Upper lobe of left lung (tissue), 6 donors: ENCODE results near the gene CAST. TPM values are rescaled to one million over a fixed set of nuclear protein-coding genes. Genes with fewer than 3 reads are reported as not detected.

Source experiments
- ATAC-seq, 2 donors: fragments of 200-7000 bp; cut with Tn5 transposase; one replicate each; pipeline ENCODE4 v1.9.1; 2022; ENCODE audit warnings: mild to moderate bottlenecking in 2 of 2, moderate library complexity in 2 of 2; ENCODE audit not compliant: low FRiP score in 2 of 2
- DNase-seq, 2 donors: peaks; one replicate each; pipeline ENCODE4 v3.0.0-alpha.2; 2019 to 2020
- H3K27ac ChIP-seq, 4 donors: fragments of 200-600 bp; sonication (generic); one replicate each; pipeline ENCODE4 v1.5.1; 2016 to 2019
- H3K27me3 ChIP-seq, 4 donors: fragments of 200-600 bp; sonication (generic); one replicate each; pipeline ENCODE4 v1.5.1; 2017 to 2019
- H3K36me3 ChIP-seq, 4 donors: fragments of 200-600 bp; sonication (generic); one replicate each; pipeline ENCODE4 v1.5.1; 2016 to 2019
- H3K4me1 ChIP-seq, 4 donors: fragments of 200-600 bp; sonication (generic); one replicate each; pipeline ENCODE4 v1.5.1; 2018 to 2019
- H3K4me3 ChIP-seq, 4 donors: fragments of 200-600 bp; sonication (generic); one replicate each; pipeline ENCODE4 v1.5.1; 2017 to 2019; ENCODE audit warnings: mild to moderate bottlenecking in 2 of 4, moderate library complexity in 1 of 4
- H3K9me3 ChIP-seq, 4 donors: fragments of 200-600 bp; sonication (generic); one replicate each; pipeline ENCODE4 v1.5.1; 2018 to 2019
- EP300 ChIP-seq, 4 donors: sonication (generic); formaldehyde crosslinking; IDR thresholded peaks; one replicate each; pipeline ENCODE4 v1.5.1; 2017; ENCODE audit warnings: antibody characterized with exemption in 4 of 4, control low read depth in 2 of 4
- POLR2A ChIP-seq, 4 donors: fragments of 450-650 bp; IDR thresholded peaks; one replicate each; pipeline ENCODE4 v1.5.1; 2016 to 2017; ENCODE audit warnings: antibody characterized with exemption in 4 of 4, mild to moderate bottlenecking in 2 of 4
- POLR2AphosphoS5 ChIP-seq, 2 donors: sonication (generic); formaldehyde crosslinking; IDR thresholded peaks; one replicate each; pipeline ENCODE4 v1.5.1; 2017; ENCODE audit warnings: antibody characterized with exemption in 2 of 2
- whole genome bisulfite sequencing, 2 donors: methylation state at CpG; one replicate each; pipeline ENCODE4 v1.1.5; 2017 to 2018; 5-methylcytosine and 5-hydroxymethylcytosine counted together
- total RNA-seq, 6 donors: library from RNA; depleted of rRNA in 4 of 6; stranded (reverse); fragments of >200 nt in 4 of 6; gene quantifications; one replicate each; pipeline versions ENCODE4 v1.1.0 to v1.2.1, GENCODE V29; 2016 to 2021
- TF ChIP-seq, protein P1 (sequence below), 6 experiments: fragments of 450-650 bp in 4 of 6; fragments of 200-600 bp in 2 of 6; sonication (generic) in 2 of 6; IDR thresholded peaks; one replicate each; pipeline ENCODE4 v1.5.1; 2016 to 2019; ENCODE audit warnings: antibody characterized with exemption in 6 of 6
- donor health status: DM: no; HTN: no; CAD: no; lungs with moderate emphysema.
- donor health status: DM: no; HTN: yes; CAD: no; lungs with severe emphysema.

CAST gene
- total RNA-seq, 6 donors from 2014 or later, result 233 to 388 (median 270) TPM

DNA sequence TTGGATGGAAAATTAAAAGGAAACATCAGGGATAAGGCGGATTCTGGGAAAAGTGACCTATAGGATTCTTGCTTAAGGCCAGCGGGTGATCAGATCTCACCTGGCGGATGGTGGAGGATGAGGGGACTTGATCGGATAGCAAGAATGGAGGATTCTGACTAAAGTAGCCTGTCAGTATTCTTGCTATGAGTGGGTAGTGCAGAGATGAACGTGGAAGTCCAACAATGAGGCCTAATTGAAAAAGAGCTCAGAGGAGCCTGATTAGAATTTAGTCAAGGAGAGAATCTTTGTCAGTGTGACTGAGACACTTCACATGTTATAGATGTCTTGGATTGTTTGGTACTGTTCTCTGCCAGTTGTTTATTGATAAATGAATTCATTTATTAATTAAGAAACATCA, 24.9 kb downstream of the CAST start:
- no peaks in the 10 kb centered on the region for H3K9me3 ChIP-seq
- no peak for ATAC-seq
- TF ChIP-seq POLR2AphosphoS5 (IDR thresholded peaks at IDR 0.05) (no peak), EP300 (IDR thresholded peaks at IDR 0.05) (no peak), POLR2A (IDR thresholded peaks at IDR 0.05) (no peak)
- TF ChIP-seq, protein P1, sequence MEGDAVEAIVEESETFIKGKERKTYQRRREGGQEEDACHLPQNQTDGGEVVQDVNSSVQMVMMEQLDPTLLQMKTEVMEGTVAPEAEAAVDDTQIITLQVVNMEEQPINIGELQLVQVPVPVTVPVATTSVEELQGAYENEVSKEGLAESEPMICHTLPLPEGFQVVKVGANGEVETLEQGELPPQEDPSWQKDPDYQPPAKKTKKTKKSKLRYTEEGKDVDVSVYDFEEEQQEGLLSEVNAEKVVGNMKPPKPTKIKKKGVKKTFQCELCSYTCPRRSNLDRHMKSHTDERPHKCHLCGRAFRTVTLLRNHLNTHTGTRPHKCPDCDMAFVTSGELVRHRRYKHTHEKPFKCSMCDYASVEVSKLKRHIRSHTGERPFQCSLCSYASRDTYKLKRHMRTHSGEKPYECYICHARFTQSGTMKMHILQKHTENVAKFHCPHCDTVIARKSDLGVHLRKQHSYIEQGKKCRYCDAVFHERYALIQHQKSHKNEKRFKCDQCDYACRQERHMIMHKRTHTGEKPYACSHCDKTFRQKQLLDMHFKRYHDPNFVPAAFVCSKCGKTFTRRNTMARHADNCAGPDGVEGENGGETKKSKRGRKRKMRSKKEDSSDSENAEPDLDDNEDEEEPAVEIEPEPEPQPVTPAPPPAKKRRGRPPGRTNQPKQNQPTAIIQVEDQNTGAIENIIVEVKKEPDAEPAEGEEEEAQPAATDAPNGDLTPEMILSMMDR (IDR thresholded peaks at IDR 0.05), result no peak
- no peak for DNase-seq
- 93 to 96% methylated on average over 5 of the region's 5 CpGs for WGBS, 2 donors
- peak overlapping the region in 1 of 4 donors; percentile 8 for H3K27ac ChIP-seq
- H3K4me3 ChIP-seq, result no peak overlapping the region
- H3K36me3 ChIP-seq, result peaks cover 0 to 12% (median 3%) of the 10 kb centered on the region in 4 donors
- no peaks in the 10 kb centered on the region for H3K27me3 ChIP-seq
- H3K4me1 ChIP-seq, result peaks cover 0 to 18% (median 9%) of the 10 kb centered on the region in 4 donors

DNA sequence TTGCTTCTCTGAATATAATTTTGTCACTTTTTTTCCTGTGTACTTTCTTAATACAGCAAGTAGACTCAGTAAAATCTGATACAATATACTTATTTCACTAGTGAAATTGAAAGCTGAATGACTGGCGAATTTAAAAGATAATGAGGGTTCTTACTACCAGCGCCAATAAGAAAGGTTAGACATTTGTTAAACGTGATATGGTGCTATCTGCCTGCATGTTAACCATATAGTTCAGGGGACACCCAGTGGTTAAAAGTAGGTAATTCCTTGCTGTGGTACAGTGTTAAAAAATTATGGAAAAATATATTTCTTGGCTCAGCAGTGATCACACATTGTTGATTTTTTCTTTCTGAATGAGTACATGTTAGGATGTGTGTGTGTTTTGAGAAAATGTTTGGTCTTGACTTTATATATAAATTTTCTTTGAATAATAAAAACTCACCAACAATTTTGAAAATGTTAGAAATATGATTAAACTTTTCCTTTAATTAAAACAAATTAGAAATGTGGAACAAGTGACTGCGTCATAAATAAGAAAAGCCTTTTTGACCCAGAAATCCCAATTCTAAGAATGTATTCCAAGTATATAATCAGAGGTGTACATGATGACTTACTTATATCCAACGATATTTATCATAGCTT, 25.8 kb downstream of the CAST start:
- Histone ChIP-seq H3K27ac (peak overlapping the region in 2 of 4 donors; percentile 8 to 23), H3K4me1 (peaks cover 0 to 22% (median 12%) of the 10 kb centered on the region in 4 donors), H3K9me3 (no peaks in the 10 kb centered on the region), H3K27me3 (no peaks in the 10 kb centered on the region), H3K4me3 (no peak overlapping the region), H3K36me3 (peaks cover 0 to 12% (median 3%) of the 10 kb centered on the region in 4 donors)
- TF ChIP-seq POLR2A (IDR thresholded peaks at IDR 0.05), result no peak
- no peak for TF ChIP-seq EP300 (IDR thresholded peaks at IDR 0.05)
- TF ChIP-seq, protein P1 (IDR thresholded peaks at IDR 0.05), result peak in 5 of 6 experiments; percentile 14 to 61 (median 50)
- no peak for TF ChIP-seq POLR2AphosphoS5 (IDR thresholded peaks at IDR 0.05)
- no peak for DNase-seq
- peak; percentile 66 to 68 for ATAC-seq
- WGBS, 2 donors, result 44 to 48% methylated on average over 5 of the region's 5 CpGs

DNA sequence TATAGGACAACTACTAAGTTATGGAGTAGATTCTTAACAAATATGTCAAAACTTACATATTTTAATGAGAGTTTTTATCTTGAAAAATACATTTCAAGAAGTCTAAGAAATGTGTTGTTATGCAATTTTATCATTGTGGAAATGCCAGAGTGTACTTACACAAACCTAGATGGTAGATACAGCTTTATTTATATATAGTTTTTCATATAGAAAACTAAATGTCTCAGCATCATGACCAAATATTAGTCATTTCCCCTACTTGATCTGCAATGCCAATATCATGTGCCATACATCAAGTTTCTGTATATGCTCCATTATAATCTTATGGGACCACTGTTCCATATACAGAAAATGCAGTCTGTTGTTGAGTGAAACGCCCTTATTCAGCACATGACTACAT, 28.7 kb downstream of the CAST start:
- TF ChIP-seq, protein P1 (IDR thresholded peaks at IDR 0.05), result no peak
- TF ChIP-seq POLR2AphosphoS5 (IDR thresholded peaks at IDR 0.05) (no peak), POLR2A (IDR thresholded peaks at IDR 0.05) (no peak), EP300 (IDR thresholded peaks at IDR 0.05) (no peak)
- no peaks in the 10 kb centered on the region for H3K27me3 ChIP-seq
- no peaks in the 10 kb centered on the region for H3K9me3 ChIP-seq
- ATAC-seq, result no peak
- DNase-seq, result no peak
- H3K36me3 ChIP-seq, result peaks cover 0 to 12% (median 2%) of the 10 kb centered on the region in 4 donors
- H3K4me1 ChIP-seq, result peaks cover 0 to 24% (median 12%) of the 10 kb centered on the region in 4 donors
- H3K4me3 ChIP-seq, result no peak overlapping the region
- WGBS, 2 donors, result 85 to 91% methylated on average over 1 of the region's 1 CpG
- H3K27ac ChIP-seq, result peak overlapping the region in 1 of 4 donors; percentile 39

DNA sequence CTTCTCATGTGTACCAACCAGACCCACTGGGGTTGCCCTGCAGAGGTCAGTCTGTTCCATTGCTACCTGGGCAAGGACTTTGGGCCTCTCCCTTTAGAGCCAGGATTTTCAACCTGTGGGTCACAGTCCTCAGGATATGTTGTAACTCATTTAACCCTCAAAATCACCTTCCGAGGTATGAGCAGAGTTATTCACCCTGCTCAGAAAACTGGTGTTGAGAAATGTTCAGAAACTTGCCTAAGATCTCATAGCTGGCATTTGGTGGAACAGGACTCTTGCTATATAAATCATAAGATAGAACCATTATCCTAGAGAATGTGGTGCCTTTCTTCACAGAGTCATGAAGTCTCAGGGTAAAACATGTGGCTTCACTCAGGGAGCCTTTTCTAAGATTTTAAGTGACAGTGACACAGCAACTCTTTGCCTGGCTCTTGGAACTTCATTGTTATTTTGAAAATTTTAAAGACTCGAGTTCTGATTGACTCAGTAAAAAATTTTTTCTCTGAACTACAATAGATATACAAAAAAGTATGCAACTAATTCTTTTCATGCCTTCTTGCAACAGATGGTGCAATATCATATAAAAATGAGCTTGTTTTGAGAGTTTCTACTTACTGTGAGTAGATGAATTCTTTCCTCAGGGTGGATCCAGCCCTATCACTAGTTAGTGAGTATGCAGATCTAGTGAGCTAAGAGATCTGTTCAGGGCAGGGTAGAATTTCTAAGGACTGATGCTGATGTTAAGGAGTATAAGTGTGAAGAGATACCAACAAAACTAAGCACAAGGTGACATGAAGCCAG, 29.5 kb downstream of the CAST start:
- WGBS, 2 donors, result 58 to 63% methylated on average over 2 of the region's 2 CpGs
- TF ChIP-seq EP300 (IDR thresholded peaks at IDR 0.05) (no peak), POLR2A (IDR thresholded peaks at IDR 0.05) (no peak), POLR2AphosphoS5 (IDR thresholded peaks at IDR 0.05) (no peak)
- TF ChIP-seq, protein P1 (IDR thresholded peaks at IDR 0.05), result no peak
- Histone ChIP-seq H3K4me3 (no peak overlapping the region), H3K36me3 (peaks cover 0 to 13% (median 4%) of the 10 kb centered on the region in 4 donors), H3K27me3 (no peaks in the 10 kb centered on the region), H3K9me3 (no peaks in the 10 kb centered on the region), H3K4me1 (peaks cover 0 to 21% (median 10%) of the 10 kb centered on the region in 4 donors), H3K27ac (peak overlapping the region in 2 of 4 donors; percentile 24 to 39)
- peak in 1 of 2 donors; percentile 55 for DNase-seq
- peak in 1 of 2 donors; percentile 83 for ATAC-seq
